ENCODE results near the gene TLE2. TPM values are rescaled to one million over a fixed set of nuclear protein-coding genes. Genes with fewer than 3 reads are reported as not detected.
A peak's percentile ranks its signal among the peaks of the same experiment; 100 is the strongest.
"Not testable (repeated sequence)": the region's sequence is repeated elsewhere in the genome, so short reads cannot be mapped to it uniquely, and the experiment has no call there.

Gene TLE2
- total RNA-seq, 1 donor from 2014 or later, result 58.6 TPM

GRCh38 chr19:2977001-2977745 lies 51.9 kb downstream of the TLE2 start, which contains the start of gene TLE6:
Gene TLE6, plus strand, starts transcription at chr19:2977564. Its CDS starts 670 bp downstream, at chr19:2978234.
- DNase-seq (ENCODE audit: missing footprints) (peak; percentile 97), ATAC-seq (peak; percentile 89)
- intact Hi-C loops (cut with DNase I), result no loop called here

GRCh38 chr19:2976609-2977000 lies 52.5 kb downstream of the TLE2 start:
- no peak for DNase-seq (ENCODE audit: missing footprints)
- ATAC-seq, result no peak
- intact Hi-C loops (cut with DNase I), result no loop called here

GRCh38 chr19:2974342-2975041 lies 54.6 kb downstream of the TLE2 start:
- DNase-seq (ENCODE audit: missing footprints), result no peak
- intact Hi-C loops (cut with DNase I), result no loop called here
- peak; percentile 39 for ATAC-seq

GRCh38 chr19:2973229-2973628 lies 55.9 kb downstream of the TLE2 start:
- DNase-seq (ENCODE audit: missing footprints), result peak; percentile 84
- intact Hi-C loops (cut with DNase I), result no loop called here
- peak; percentile 50 for ATAC-seq

- DNase-seq (ENCODE audit: missing footprints), result no peak
- no peak for ATAC-seq
- intact Hi-C loops (cut with DNase I), result no loop called here
Observed at GRCh38 chr19:2970201-2970835, 58.8 kb downstream of the TLE2 start.

GRCh38 chr19:2969104-2969504 lies 60.0 kb downstream of the TLE2 start:
- ATAC-seq, result peak; percentile 57
- intact Hi-C loops (cut with DNase I), result loop anchor here (2.0 kb wide), 1 partner anchor 68 kb away; no protein-coding TSS in a partner anchor
- no peak for DNase-seq (ENCODE audit: missing footprints)

GRCh38 chr19:2967972-2968371 lies 61.1 kb downstream of the TLE2 start:
- ATAC-seq (no peak), DNase-seq (ENCODE audit: missing footprints) (no peak)
- intact Hi-C loops (cut with DNase I), result loop anchor here (2.0 kb wide), 1 partner anchor 69 kb away; no protein-coding TSS in a partner anchor

GRCh38 chr19:2964874-2965273 lies 64.2 kb downstream of the TLE2 start:
- intact Hi-C loops (cut with DNase I), result loop anchor here (5.0 kb wide), 1 partner anchor 137 kb away; no protein-coding TSS in a partner anchor
- ATAC-seq, result no peak
- no peak for DNase-seq (ENCODE audit: missing footprints)

DNA sequence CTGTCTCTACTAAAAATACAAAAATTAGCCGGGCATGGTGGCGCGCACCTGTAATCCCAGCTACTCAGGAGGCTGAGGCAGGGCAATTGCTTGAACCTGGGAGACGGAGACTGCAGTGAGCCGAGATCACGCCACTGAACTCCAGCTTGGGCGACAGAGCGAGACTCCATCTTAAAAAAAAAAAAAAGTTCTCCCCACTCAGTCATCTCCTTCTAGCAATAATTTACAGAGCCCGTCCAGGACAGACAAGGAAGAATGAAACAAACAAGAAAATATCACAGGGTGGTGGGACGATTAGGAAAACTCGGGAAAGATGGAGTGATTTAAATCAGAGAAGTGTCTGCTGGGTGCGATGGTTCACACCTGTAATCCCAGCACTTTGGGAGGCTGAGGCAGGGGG lies 65.4 kb downstream of the TLE2 start:
- intact Hi-C loops (cut with DNase I), result loop anchor here (5.0 kb wide), 1 partner anchor 139 kb away; no protein-coding TSS in a partner anchor
- ATAC-seq; DNase-seq (ENCODE audit: missing footprints): not testable (repeated sequence)

DNA sequence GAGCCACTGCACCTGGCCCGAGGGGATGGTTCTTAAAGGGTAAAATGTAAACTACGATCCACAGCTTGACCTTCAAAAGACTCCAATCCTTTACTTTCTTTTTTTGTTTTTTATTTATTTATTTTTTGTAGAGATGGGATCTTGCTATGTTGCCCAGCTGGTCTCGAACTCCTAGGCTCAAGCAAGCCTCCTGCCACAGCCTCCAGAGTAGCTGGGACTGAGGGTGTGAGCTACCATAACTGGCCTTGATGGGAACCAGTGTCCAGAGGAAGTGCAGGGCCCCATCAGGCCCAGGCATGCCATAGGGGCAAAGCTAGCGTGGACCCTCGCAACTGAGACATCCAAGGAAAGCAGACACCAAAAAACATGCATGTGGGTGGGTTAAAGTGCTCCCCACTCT lies 66.0 kb downstream of the TLE2 start:
- DNase-seq (ENCODE audit: missing footprints), result no peak
- no peak for ATAC-seq
- intact Hi-C loops (cut with DNase I), result loop anchor here (5.0 kb wide), 1 partner anchor 139 kb away; no protein-coding TSS in a partner anchor

- DNase-seq (ENCODE audit: missing footprints), result no peak
- intact Hi-C loops (cut with DNase I), result loop anchor here (1.0 to 5.0 kb wide), 2 partner anchors 140 to 201 kb away; no protein-coding TSS in a partner anchor
Observed at GRCh38 chr19:2962018-2962670, 66.9 kb downstream of the TLE2 start.

DNA sequence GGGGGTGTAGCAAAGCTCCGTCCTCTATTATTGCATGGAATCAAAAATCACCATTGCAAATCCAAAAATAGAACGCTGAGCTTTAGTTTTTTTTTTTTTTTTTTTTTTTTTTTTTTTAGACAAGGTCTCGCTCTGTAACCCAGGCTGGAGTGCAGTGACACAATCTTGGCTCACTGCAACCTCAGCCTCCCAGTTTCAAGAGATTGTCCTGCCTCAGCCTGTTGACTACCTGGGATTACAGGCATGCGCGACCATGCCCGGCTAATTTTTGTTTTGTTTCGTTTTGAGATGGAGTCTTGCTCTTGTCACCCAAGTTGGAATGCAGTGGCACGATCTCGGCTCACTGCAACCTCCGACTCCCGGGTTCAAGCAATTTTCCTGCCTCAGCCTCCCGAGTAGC lies 69.0 kb downstream of the TLE2 start:
- DNase-seq (ENCODE audit: missing footprints), result no peak
- no peak for ATAC-seq
- intact Hi-C loops (cut with DNase I), result loop anchor here (5.0 kb wide), 1 partner anchor 142 kb away; no protein-coding TSS in a partner anchor

More at GRCh38 chr19:2962018-2962670, 66.9 kb downstream of the TLE2 start:
- peak; percentile 90 for ATAC-seq

DNA sequence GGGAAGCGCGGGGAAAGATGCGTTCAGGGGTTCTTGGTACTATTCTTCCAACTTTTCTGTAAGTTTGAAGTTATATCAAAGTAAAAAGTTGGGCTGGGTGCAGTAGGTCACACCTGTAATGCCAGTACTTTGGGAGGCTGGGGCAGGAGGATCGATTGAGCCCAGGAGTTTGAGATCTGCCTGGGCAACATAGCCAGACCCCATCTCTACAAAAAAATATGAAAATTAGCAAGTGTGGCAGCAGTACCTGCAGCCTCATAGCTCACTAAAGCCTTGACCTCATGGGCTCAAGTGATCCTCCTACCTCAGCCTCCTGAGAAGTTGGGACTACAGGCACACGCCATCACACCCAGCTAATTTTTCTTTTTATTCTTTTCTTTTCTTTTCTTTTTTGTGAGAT lies 71.9 kb downstream of the TLE2 start:
- intact Hi-C loops (cut with DNase I), result no loop called here
- ATAC-seq, result no peak
- no peak for DNase-seq (ENCODE audit: missing footprints)

- DNase-seq (ENCODE audit: missing footprints), result no peak
- intact Hi-C loops (cut with DNase I), result loop anchor here (5.0 kb wide), 1 partner anchor 209 kb away; no protein-coding TSS in a partner anchor
- ATAC-seq, result no peak
Observed at GRCh38 chr19:2952953-2953481, 76.1 kb downstream of the TLE2 start.

GRCh38 chr19:2950286-2951124 lies 78.6 kb downstream of the TLE2 start:
- peak; percentile 98 for ATAC-seq
- DNase-seq (ENCODE audit: missing footprints), result peak; percentile 100
- intact Hi-C loops (cut with DNase I), result loop anchor here (5.0 kb wide), 1 partner anchor 212 kb away; no protein-coding TSS in a partner anchor

DNA sequence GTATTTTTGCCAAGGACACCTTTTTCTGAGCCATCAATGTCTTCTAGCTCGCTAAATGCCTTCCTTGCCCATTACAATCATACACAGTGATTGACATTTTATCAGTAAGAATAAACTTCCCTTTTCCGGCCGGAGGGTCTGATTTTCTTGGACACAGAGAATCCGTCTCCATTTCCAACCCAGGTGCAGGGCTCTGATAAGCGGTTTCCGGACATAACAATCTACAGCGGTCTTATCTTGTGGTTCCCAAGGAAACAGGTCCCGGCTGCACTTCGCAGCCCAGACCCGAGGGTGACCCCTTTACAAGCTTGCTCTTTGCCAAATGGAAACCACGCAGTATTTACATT lies 79.2 kb downstream of the TLE2 start:
- DNase-seq (ENCODE audit: missing footprints), result no peak
- ATAC-seq, result no peak
- intact Hi-C loops (cut with DNase I), result loop anchor here (5.0 kb wide), 2 partner anchors 108 to 212 kb away; partner anchors contain the start of gene ZNF555

Measured in Right ventricle myocardium inferior (tissue), 1 donor.